ENCODE measurements around the gene MAVS.

DNA sequence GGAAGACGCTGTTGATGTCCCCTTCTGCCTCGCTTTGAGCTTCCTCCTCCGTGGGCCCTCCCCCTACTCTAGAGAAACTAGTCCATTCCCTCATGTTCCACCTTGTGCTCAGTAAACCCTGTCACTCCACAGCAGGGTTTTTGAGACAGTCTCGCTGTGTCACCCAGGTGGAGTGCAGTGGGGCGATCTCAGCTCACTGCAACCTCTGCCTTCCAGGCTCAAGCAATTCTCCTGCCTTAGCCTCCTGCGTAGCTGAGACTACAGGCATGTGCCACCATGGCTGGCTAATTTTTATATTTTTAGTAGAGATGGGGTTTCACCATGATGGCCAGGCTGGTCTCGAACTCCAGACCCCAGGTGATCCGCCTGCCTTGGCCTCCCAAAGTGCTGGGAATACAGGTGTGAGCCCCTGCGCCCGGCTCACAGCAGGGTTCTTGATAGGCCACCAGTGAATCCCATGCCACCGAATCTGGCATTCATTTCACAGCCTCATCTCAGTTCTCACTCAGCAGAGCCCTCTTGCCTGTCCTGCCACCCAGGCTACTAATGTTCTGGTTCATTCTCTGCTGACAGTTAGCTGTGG lies 78.6 kb downstream of the MAVS start:
- no peak for TF ChIP-seq CTBP1 (IDR thresholded peaks at IDR 0.05; ENCODE audit: borderline replicate concordance)
- TF ChIP-seq L3MBTL2 (conservative IDR thresholded peaks at IDR 0.05): no peak
- TF ChIP-seq ELF4 (IDR thresholded peaks at IDR 0.05): no peak
- TF ChIP-seq ARNT (IDR thresholded peaks at IDR 0.05): no peak
- no peak for TF ChIP-seq TARDBP (IDR thresholded peaks at IDR 0.05)
- no peak for TF ChIP-seq BHLHE40 (IDR thresholded peaks at IDR 0.05; ENCODE audit: borderline replicate concordance)
- no peak for TF ChIP-seq FOXM1 (IDR thresholded peaks at IDR 0.05; ENCODE audit: borderline replicate concordance)
